ENCODE results near the gene CCDC88C.
"Not testable (repeated sequence)": the region's sequence is repeated elsewhere in the genome, so short reads cannot be mapped to it uniquely, and the experiment has no call there.

CCDC88C gene

DNA sequence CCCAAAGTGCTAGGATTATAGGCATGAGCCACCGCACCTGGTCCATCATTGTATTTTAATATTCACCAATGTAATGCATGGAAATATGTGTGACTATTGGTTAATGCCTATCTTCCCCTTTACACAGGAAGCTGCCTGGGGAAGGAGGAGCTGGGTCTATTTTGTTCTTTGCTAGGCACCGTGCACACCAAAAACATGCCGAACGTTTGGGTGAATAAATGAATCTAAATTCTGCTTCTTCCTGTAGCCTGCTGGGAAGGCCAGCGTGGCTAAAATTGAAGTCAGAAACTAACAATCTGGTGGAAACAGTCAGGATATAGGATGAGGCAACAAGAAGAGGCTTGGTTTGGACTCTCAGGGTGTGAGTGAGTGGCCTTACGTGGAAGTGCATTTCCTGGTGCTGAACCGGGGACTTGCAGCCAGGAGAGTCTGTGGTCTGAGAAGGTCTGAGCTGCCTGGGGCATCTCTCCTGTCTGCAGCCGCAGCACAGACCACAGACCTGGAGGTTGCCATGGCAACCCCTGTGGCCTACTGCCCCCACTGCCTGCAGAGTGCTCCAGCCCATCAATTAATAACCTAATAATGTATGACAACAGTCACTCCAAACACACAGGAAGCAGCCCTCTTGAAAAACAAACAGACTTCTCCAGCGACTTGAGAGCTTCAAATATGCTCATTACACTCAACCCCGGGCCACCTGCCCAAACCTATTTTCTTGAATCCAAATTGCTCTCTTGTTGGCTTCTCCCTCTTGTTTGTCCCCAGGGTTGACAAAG lies 167.6 kb downstream of the CCDC88C start:
- Histone ChIP-seq H2BK12ac (ENCODE audit: low read length) (no peak overlapping the region), H2BK15ac (ENCODE audit: low read length) (no peak overlapping the region), H3K27me3 (ENCODE audit: control insufficient read depth in 3 of 3, insufficient read depth in 3 of 3, low read depth in 1 of 3, low read length in 3 of 3) (peaks cover 0 to 36% (median 10%) of the 10 kb centered on the region in 3 experiments), H3K4me2 (ENCODE audit: insufficient read depth, low read length, poor library complexity, severe bottlenecking) (no peak overlapping the region), H3K4ac (ENCODE audit: low read length) (no peak overlapping the region), H2BK5ac (ENCODE audit: low read length) (no peak overlapping the region), H3K27ac (replicated peaks; ENCODE audit: low read length) (no peak overlapping the region), H4K91ac (ENCODE audit: low read depth, low read length, poor library complexity) (no peak overlapping the region), H2AFZ (ENCODE audit: low read length) (peak overlapping the region; percentile 78), H3K9me3 (replicated peaks in 1 of 2; ENCODE audit: control insufficient read depth in 2 of 2, insufficient read depth in 1 of 2, low read depth in 1 of 2, low read length in 2 of 2) (no peaks in the 10 kb centered on the region), H3K36me3 (replicated peaks in 1 of 2; ENCODE audit: control insufficient read depth in 2 of 2, insufficient read depth in 2 of 2, low read length in 2 of 2) (no peaks in the 10 kb centered on the region), H3K4me3 (ENCODE audit: low read length in 2 of 2) (peak overlapping the region in 1 of 2 donors; percentile 0), H4K8ac (ENCODE audit: low read depth, low read length) (no peak overlapping the region), H2BK120ac (ENCODE audit: low read depth, low read length) (no peak overlapping the region), H3K23ac (ENCODE audit: low read depth, low read length, poor library complexity) (no peak overlapping the region), H3K9ac (ENCODE audit: low read depth, low read length, poor library complexity) (no peak overlapping the region), H3K14ac (ENCODE audit: low read length) (no peak overlapping the region), H3K4me1 (ENCODE audit: control insufficient read depth in 2 of 2, insufficient read depth in 1 of 2, low read depth in 1 of 2, low read length in 2 of 2) (peaks cover 14 to 20% of the 10 kb centered on the region in 2 donors), H3K79me1 (ENCODE audit: low read depth, low read length) (no peaks in the 10 kb centered on the region), H3K18ac (ENCODE audit: low read length) (no peak overlapping the region), H2AK5ac (ENCODE audit: low read depth, low read length) (no peak overlapping the region)
- DNase-seq (ENCODE audit: low spot score): no peak
- no CpG with 5 or more reads among the region's 10 CpGs for WGBS, 2 donors (ENCODE audit: extremely low coverage in 2 of 2, insufficient read length in 2 of 2, insufficient replicate concordance in 1 of 2)

DNA sequence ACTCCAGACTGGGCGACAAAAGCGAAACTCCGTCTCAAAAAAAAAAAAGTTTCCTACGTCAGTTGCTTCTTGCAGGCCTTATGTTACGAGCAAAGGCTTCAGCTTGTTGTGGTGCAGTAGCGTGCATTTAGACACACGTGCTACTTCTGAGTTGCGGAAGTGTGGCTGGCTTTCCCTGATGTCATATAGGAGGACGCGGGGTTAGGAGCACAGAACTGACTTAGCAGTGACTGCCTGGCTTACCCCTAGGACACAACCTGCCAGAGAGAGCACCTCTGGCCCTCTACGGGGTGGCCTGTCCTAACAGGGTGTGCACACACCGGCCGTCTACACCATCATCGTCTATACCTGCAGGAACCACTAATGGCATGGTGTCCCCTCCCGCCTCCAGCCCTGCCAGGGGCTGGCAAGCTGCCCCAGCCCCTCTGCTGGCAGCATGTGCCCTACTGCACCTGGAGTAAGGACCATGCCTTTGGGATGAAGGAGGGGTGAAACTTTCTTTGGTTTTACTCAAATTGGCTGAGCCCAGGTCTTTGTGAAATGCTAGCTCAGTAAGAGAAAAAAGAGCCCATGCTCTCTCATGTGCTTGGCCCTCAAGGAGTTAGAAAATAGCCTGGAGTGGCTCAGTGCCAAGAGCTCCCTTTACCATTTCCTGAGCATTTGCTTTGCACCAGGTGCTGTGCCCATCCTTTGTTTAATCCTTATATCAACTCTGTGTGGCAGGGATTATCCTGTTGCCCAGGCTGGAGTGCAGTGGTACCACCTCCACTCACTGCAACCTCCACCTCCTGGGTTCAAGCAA lies 171.4 kb downstream of the CCDC88C start:
- Histone ChIP-seq H3K18ac (ENCODE audit: low read length) (no peak overlapping the region), H3K9ac (ENCODE audit: low read depth, low read length, poor library complexity) (no peak overlapping the region), H2BK15ac (ENCODE audit: low read length) (no peak overlapping the region), H2BK120ac (ENCODE audit: low read depth, low read length) (no peak overlapping the region), H3K14ac (ENCODE audit: low read length) (no peak overlapping the region), H2AFZ (ENCODE audit: low read length) (no peak overlapping the region), H3K36me3 (replicated peaks in 1 of 2; ENCODE audit: control insufficient read depth in 2 of 2, insufficient read depth in 2 of 2, low read length in 2 of 2) (no peaks in the 10 kb centered on the region), H4K91ac (ENCODE audit: low read depth, low read length, poor library complexity) (no peak overlapping the region), H3K79me1 (ENCODE audit: low read depth, low read length) (no peaks in the 10 kb centered on the region), H3K4me2 (ENCODE audit: insufficient read depth, low read length, poor library complexity, severe bottlenecking) (no peak overlapping the region), H3K27me3 (ENCODE audit: control insufficient read depth in 3 of 3, insufficient read depth in 3 of 3, low read depth in 1 of 3, low read length in 3 of 3) (peaks cover 0 to 23% (median 0%) of the 10 kb centered on the region in 3 experiments), H3K4ac (ENCODE audit: low read length) (peak overlapping the region; percentile 19), H4K8ac (ENCODE audit: low read depth, low read length) (no peak overlapping the region), H2BK12ac (ENCODE audit: low read length) (no peak overlapping the region), H2BK5ac (ENCODE audit: low read length) (no peak overlapping the region), H3K9me3 (replicated peaks in 1 of 2; ENCODE audit: control insufficient read depth in 2 of 2, insufficient read depth in 1 of 2, low read depth in 1 of 2, low read length in 2 of 2) (no peaks in the 10 kb centered on the region), H3K27ac (replicated peaks; ENCODE audit: low read length) (no peak overlapping the region), H3K23ac (ENCODE audit: low read depth, low read length, poor library complexity) (no peak overlapping the region), H3K4me3 (ENCODE audit: low read length in 2 of 2) (no peak overlapping the region), H3K4me1 (ENCODE audit: control insufficient read depth in 2 of 2, insufficient read depth in 1 of 2, low read depth in 1 of 2, low read length in 2 of 2) (peaks cover 10 to 22% of the 10 kb centered on the region in 2 donors), H2AK5ac (ENCODE audit: low read depth, low read length) (peak overlapping the region; percentile 67)
- WGBS, 2 donors (ENCODE audit: extremely low coverage in 2 of 2, insufficient read length in 2 of 2, insufficient replicate concordance in 1 of 2): no CpG with 5 or more reads among the region's 15 CpGs
- DNase-seq (ENCODE audit: low spot score): no peak

DNA sequence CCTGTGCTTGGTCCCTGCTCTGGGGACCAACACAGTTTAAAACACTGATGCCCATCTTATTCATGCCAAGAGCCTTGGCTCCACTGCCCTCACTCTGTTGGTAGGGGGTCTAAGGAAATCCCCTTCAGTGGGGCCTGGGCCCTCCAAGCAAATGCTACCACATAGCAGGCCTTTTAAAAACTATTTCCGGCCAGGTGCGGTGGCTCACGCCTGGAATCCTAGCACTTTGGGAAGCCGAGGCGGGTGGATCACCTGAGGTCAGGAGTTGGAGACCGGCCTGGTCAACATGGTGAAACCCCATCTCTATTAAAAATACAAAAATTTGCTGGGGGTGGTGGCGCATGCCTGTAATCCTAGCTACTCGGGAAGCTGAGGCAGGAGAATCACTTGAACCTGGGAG lies 172.0 kb downstream of the CCDC88C start:
- H3K36me3 ChIP-seq (replicated peaks in 1 of 2; ENCODE audit: control insufficient read depth in 2 of 2, insufficient read depth in 2 of 2, low read length in 2 of 2); H3K9me3 ChIP-seq (replicated peaks in 1 of 2; ENCODE audit: control insufficient read depth in 2 of 2, insufficient read depth in 1 of 2, low read depth in 1 of 2, low read length in 2 of 2); H2BK12ac ChIP-seq (ENCODE audit: low read length); H2BK5ac ChIP-seq (ENCODE audit: low read length); DNase-seq (ENCODE audit: low spot score); H3K4me2 ChIP-seq (ENCODE audit: insufficient read depth, low read length, poor library complexity, severe bottlenecking); H4K8ac ChIP-seq (ENCODE audit: low read depth, low read length); H3K27ac ChIP-seq (replicated peaks; ENCODE audit: low read length); H3K23ac ChIP-seq (ENCODE audit: low read depth, low read length, poor library complexity); H2BK15ac ChIP-seq (ENCODE audit: low read length); H3K9ac ChIP-seq (ENCODE audit: low read depth, low read length, poor library complexity); H2AFZ ChIP-seq (ENCODE audit: low read length); H4K91ac ChIP-seq (ENCODE audit: low read depth, low read length, poor library complexity); H3K4me3 ChIP-seq (ENCODE audit: low read length in 2 of 2); H2BK120ac ChIP-seq (ENCODE audit: low read depth, low read length); H3K14ac ChIP-seq (ENCODE audit: low read length); H3K4ac ChIP-seq (ENCODE audit: low read length); H3K18ac ChIP-seq (ENCODE audit: low read length); H3K79me1 ChIP-seq (ENCODE audit: low read depth, low read length): not testable (repeated sequence)
- WGBS, 2 donors (ENCODE audit: extremely low coverage in 2 of 2, insufficient read length in 2 of 2, insufficient replicate concordance in 1 of 2): no CpG with 5 or more reads among the region's 8 CpGs
- Histone ChIP-seq H3K4me1 (ENCODE audit: control insufficient read depth in 2 of 2, insufficient read depth in 1 of 2, low read depth in 1 of 2, low read length in 2 of 2) (peaks cover 10 to 20% of the 10 kb centered on the region in 2 donors), H3K27me3 (ENCODE audit: control insufficient read depth in 3 of 3, insufficient read depth in 3 of 3, low read depth in 1 of 3, low read length in 3 of 3) (peaks cover 0 to 23% (median 0%) of the 10 kb centered on the region in 3 experiments), H2AK5ac (ENCODE audit: low read depth, low read length) (peak overlapping the region; percentile 4)

- Histone ChIP-seq H3K27ac (replicated peaks; ENCODE audit: low read length) (no peak overlapping the region), H3K9ac (ENCODE audit: low read depth, low read length, poor library complexity) (no peak overlapping the region), H3K27me3 (ENCODE audit: control insufficient read depth in 3 of 3, insufficient read depth in 3 of 3, low read depth in 1 of 3, low read length in 3 of 3) (peaks cover 0 to 23% (median 0%) of the 10 kb centered on the region in 3 experiments), H2BK120ac (ENCODE audit: low read depth, low read length) (no peak overlapping the region), H4K91ac (ENCODE audit: low read depth, low read length, poor library complexity) (no peak overlapping the region), H3K36me3 (replicated peaks in 1 of 2; ENCODE audit: control insufficient read depth in 2 of 2, insufficient read depth in 2 of 2, low read length in 2 of 2) (no peaks in the 10 kb centered on the region), H4K8ac (ENCODE audit: low read depth, low read length) (no peak overlapping the region), H2AK5ac (ENCODE audit: low read depth, low read length) (peak overlapping the region; percentile 4), H3K14ac (ENCODE audit: low read length) (no peak overlapping the region), H3K4me2 (ENCODE audit: insufficient read depth, low read length, poor library complexity, severe bottlenecking) (no peak overlapping the region), H3K4me1 (ENCODE audit: control insufficient read depth in 2 of 2, insufficient read depth in 1 of 2, low read depth in 1 of 2, low read length in 2 of 2) (peaks cover 7 to 14% of the 10 kb centered on the region in 2 donors), H3K4me3 (ENCODE audit: low read length in 2 of 2) (no peak overlapping the region), H3K9me3 (replicated peaks in 1 of 2; ENCODE audit: control insufficient read depth in 2 of 2, insufficient read depth in 1 of 2, low read depth in 1 of 2, low read length in 2 of 2) (no peaks in the 10 kb centered on the region), H3K79me1 (ENCODE audit: low read depth, low read length) (no peaks in the 10 kb centered on the region), H2BK12ac (ENCODE audit: low read length) (no peak overlapping the region), H2BK5ac (ENCODE audit: low read length) (no peak overlapping the region), H2BK15ac (ENCODE audit: low read length) (peak overlapping the region; percentile 15), H2AFZ (ENCODE audit: low read length) (peak overlapping the region; percentile 89), H3K4ac (ENCODE audit: low read length) (no peak overlapping the region), H3K23ac (ENCODE audit: low read depth, low read length, poor library complexity) (no peak overlapping the region), H3K18ac (ENCODE audit: low read length) (peak overlapping the region; percentile 33)
- no CpG with 5 or more reads among the region's 9 CpGs for WGBS, 2 donors (ENCODE audit: extremely low coverage in 2 of 2, insufficient read length in 2 of 2, insufficient replicate concordance in 1 of 2)
- no peak for DNase-seq (ENCODE audit: low spot score)
Measured at GRCh38 chr14:91245029-91245428, 172.6 kb downstream of the CCDC88C start.

Data from neuronal stem cell (in vitro differentiated cells).